Gastrocnemius medialis (tissue), 4 donors: ENCODE data around the gene ADCY1. TPM values are rescaled to one million over a fixed set of nuclear protein-coding genes. Genes with fewer than 3 reads are reported as not detected.

Source experiments
- ATAC-seq, 2 donors: fragments of 150-250 bp; one replicate each; pipeline ENCODE4 v1.9.1; 2016
- DNase-seq, 2 donors: peaks; one replicate each; pipeline ENCODE4 v3.0.0-alpha.2; 2019
- H3K27ac ChIP-seq, 4 donors: fragments of 200-600 bp; sonication (generic); 1 replicate in 1 of 4; 2 replicates in 3 of 4; pipeline ENCODE4 v1.5.1; 2016 to 2018; ENCODE audit warnings: mild to moderate bottlenecking in 2 of 4, moderate library complexity in 1 of 4
- H3K27me3 ChIP-seq, 3 donors: fragments of 200-600 bp; sonication (generic) in 2 of 3; 1 replicate in 1 of 3; 2 replicates in 2 of 3; pipeline versions ENCODE4 v1.5.1 to v1.6.0; 2016 to 2019; ENCODE audit warnings: mild to moderate bottlenecking in 1 of 3, moderate library complexity in 1 of 3
- H3K36me3 ChIP-seq, 2 donors: fragments of 200-600 bp; sonication (generic) in 1 of 2; one replicate each; pipeline ENCODE4 v1.5.1; 2017 to 2018
- H3K4me1 ChIP-seq, 2 donors: fragments of 200-600 bp; sonication (generic) in 1 of 2; one replicate each; pipeline ENCODE4 v1.5.1; 2016 to 2017; ENCODE audit warnings: mild to moderate bottlenecking in 2 of 2
- H3K4me3 ChIP-seq, 4 donors: fragments of 200-600 bp; sonication (generic) in 3 of 4; 1 replicate in 1 of 4; 2 replicates in 3 of 4; pipeline ENCODE4 v1.5.1; 2016 to 2019; ENCODE audit warnings: mild to moderate bottlenecking in 2 of 4
- H3K9me3 ChIP-seq, 3 donors: fragments of 200-600 bp; sonication (generic) in 2 of 3; 1 replicate in 1 of 3; 2 replicates in 2 of 3; pipeline ENCODE4 v1.5.1; 2016 to 2019
- CTCF ChIP-seq, 5 experiments: fragments of 450-650 bp in 3 of 5; fragments of 200-600 bp in 2 of 5; sonication (generic) in 2 of 5; IDR thresholded peaks in 4 of 5; conservative IDR thresholded peaks in 1 of 5; 1 replicate in 4 of 5; 2 replicates in 1 of 5; pipeline ENCODE4 v1.5.1; 2016 to 2019; ENCODE audit warnings: antibody characterized with exemption in 5 of 5, mild to moderate bottlenecking in 3 of 5, moderate library complexity in 3 of 5
- POLR2A ChIP-seq, 2 donors: fragments of 450-650 bp; IDR thresholded peaks; one replicate each; pipeline ENCODE4 v1.6.1; 2017; ENCODE audit warnings: antibody characterized with exemption in 2 of 2, mild to moderate bottlenecking in 2 of 2, moderate library complexity in 2 of 2
- in situ Hi-C, 4 donors: fragments of 200-750 bp; cut with MboI; loops; one replicate each; pipeline versions ENCODE4 v1.15.0 to v1.8.0; 2017; ENCODE audit warnings: low sequenced_read_pairs in 4 of 4
- intact Hi-C: fragments of 100-400 bp; cut with DNase I; formaldehyde crosslinking; loops from one replicate; pipeline ENCODE4 v1.15.1; 2023; ENCODE audit warnings: low total_unique reads
- total RNA-seq, 4 donors: library from RNA; depleted of rRNA; stranded (reverse); fragments of >200 nt; gene quantifications; one replicate each; pipeline versions ENCODE4 v1.1.0 to v1.2.3, GENCODE V29; 2016

Gene ADCY1
- total RNA-seq, 4 donors from 2014 or later, result 0.42 to 3.5 (median 1.4) TPM

GRCh38 chr7:45581271-45581780 is 7.2 kb downstream of the ADCY1 start:
- Histone ChIP-seq H3K27me3 (no peaks in the 10 kb centered on the region), H3K27ac (no peak overlapping the region), H3K4me1 (no peaks in the 10 kb centered on the region), H3K9me3 (no peaks in the 10 kb centered on the region), H3K4me3 (no peak overlapping the region), H3K36me3 (no peaks in the 10 kb centered on the region)
- DNase-seq, result no peak
- in situ Hi-C loops, result no loop called here
- TF ChIP-seq CTCF (IDR thresholded peaks at IDR 0.05 in 4 of 5, conservative IDR thresholded peaks at IDR 0.05 in 1 of 5) (no peak), POLR2A (IDR thresholded peaks at IDR 0.05) (no peak)
- intact Hi-C loops, result no loop called here
- no peak for ATAC-seq

- ATAC-seq, result no peak
- Histone ChIP-seq H3K4me3 (no peak overlapping the region), H3K27me3 (no peaks in the 10 kb centered on the region), H3K4me1 (no peaks in the 10 kb centered on the region), H3K27ac (no peak overlapping the region), H3K36me3 (no peaks in the 10 kb centered on the region), H3K9me3 (no peaks in the 10 kb centered on the region)
- TF ChIP-seq CTCF (IDR thresholded peaks at IDR 0.05 in 4 of 5, conservative IDR thresholded peaks at IDR 0.05 in 1 of 5), result no peak
- no peak for TF ChIP-seq POLR2A (IDR thresholded peaks at IDR 0.05)
- intact Hi-C loops (no loop called here), in situ Hi-C loops (no loop called here)
- no peak for DNase-seq
Measured at GRCh38 chr7:45582136-45582749, 8.1 kb downstream of the ADCY1 start.

GRCh38 chr7:45582868-45583277 is 8.7 kb downstream of the ADCY1 start:
- H3K9me3 ChIP-seq, result no peaks in the 10 kb centered on the region
- no peak for ATAC-seq
- intact Hi-C loops, result no loop called here

GRCh38 chr7:45583296-45583695 is 9.1 kb downstream of the ADCY1 start:
- intact Hi-C loops (no loop called here), in situ Hi-C loops (no loop called here)
- Histone ChIP-seq H3K27me3 (no peaks in the 10 kb centered on the region), H3K36me3 (no peaks in the 10 kb centered on the region), H3K4me1 (no peaks in the 10 kb centered on the region), H3K9me3 (no peaks in the 10 kb centered on the region), H3K4me3 (no peak overlapping the region), H3K27ac (no peak overlapping the region)
- DNase-seq (no peak), ATAC-seq (no peak)
- TF ChIP-seq CTCF (IDR thresholded peaks at IDR 0.05 in 4 of 5, conservative IDR thresholded peaks at IDR 0.05 in 1 of 5) (no peak), POLR2A (IDR thresholded peaks at IDR 0.05) (no peak)

More at GRCh38 chr7:45582868-45583277, 8.7 kb downstream of the ADCY1 start:
- in situ Hi-C loops, result no loop called here
- no peak for TF ChIP-seq CTCF (IDR thresholded peaks at IDR 0.05 in 4 of 5, conservative IDR thresholded peaks at IDR 0.05 in 1 of 5)
- TF ChIP-seq POLR2A (IDR thresholded peaks at IDR 0.05), result no peak
- Histone ChIP-seq H3K4me1 (no peaks in the 10 kb centered on the region), H3K36me3 (no peaks in the 10 kb centered on the region), H3K27me3 (no peaks in the 10 kb centered on the region), H3K4me3 (no peak overlapping the region), H3K27ac (no peak overlapping the region)
- DNase-seq, result no peak
